GM23248 (cell line): Measurements from ENCODE around the gene C1RL.

ENCODE experiments used
- EZH2 ChIP-seq: fragments of 200-600 bp; sonication (generic); IDR thresholded peaks from 2 replicates; pipeline ENCODE4 v1.6.1; 2018; ENCODE audit warnings: antibody characterized with exemption, mild to moderate bottlenecking; ENCODE audit not compliant: insufficient read depth, poor library complexity, severe bottlenecking
- EZH2phosphoT487 ChIP-seq: fragments of 200-600 bp; sonication (generic); IDR thresholded peaks from 2 replicates; pipeline ENCODE4 v1.6.1; 2018; ENCODE audit warnings: antibody characterized with exemption, moderate library complexity, mild to moderate bottlenecking, low read depth; ENCODE audit not compliant: insufficient read depth

DNA sequence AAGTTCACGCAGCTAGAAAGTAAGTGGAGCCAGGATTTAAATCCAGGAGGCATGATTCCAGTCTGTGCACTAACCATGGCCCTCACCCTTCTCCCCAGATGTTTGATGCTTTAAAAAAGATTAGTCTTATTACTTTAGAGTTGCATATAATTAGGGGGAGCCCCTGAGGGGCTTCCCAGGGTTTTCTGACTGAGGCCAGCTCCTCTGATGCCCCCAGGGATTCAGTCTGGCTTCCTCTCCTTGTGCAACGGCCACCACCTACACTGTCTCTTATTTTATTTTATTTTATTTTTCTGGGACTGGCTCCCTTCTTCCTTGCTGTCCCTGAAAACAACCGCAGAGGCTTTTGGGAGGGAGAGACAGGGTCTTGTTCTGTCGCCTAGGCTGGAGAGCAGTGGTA, 43.8 kb upstream of the C1RL start:
- TF ChIP-seq EZH2 (no peak), EZH2phosphoT487 (no peak)
